ENCODE data around the gene SH3BP1. TPM values are rescaled to one million over a fixed set of nuclear protein-coding genes. Genes with fewer than 3 reads are reported as not detected.

Gene SH3BP1
- total and polyA plus RNA-seq, 2 of the 13 experiments (the other 11 are each of a cell fraction or from before 2014, with no cell fraction given), result 8.4 to 18.5 TPM

DNA sequence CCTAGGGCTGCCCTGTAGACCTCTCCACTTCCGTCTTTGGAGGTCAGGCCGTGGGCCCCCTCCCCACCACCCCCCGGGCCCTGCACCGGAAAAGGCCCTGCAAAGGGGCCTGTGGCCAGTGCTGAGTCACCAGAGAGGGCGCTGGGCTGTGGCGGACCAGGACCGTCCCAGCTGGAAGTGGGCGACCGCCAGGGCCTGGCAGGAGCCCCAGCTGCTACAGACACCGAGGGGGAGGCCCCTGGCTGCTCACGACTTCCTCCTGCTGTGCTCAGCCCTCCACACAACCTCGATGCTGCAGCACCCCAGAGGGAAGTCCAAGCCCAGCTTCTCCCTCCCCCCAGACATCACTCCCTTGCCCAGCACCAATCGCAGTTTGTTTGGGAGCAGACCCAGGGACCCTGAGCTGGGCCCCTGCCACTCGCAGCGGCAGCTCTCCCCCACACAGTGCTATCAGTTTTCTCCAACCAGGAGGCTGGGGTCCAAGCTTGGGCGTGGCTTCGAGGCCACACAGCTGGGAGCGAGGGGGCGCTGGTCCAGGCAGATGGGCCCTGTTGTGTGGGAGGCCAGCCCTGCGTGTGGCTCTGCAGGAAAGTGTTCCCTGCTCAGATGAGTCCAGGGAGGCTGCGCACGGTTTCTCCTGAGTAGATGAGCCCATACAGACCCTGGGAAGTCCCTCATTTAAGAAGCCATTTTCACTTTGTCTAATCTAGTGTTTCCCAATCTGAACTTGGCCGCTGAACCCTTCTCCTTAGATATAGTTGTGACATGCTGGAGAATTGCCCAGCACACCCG is 5.6 kb upstream of the SH3BP1 start (continued):
- TF ChIP-seq, protein P1, sequence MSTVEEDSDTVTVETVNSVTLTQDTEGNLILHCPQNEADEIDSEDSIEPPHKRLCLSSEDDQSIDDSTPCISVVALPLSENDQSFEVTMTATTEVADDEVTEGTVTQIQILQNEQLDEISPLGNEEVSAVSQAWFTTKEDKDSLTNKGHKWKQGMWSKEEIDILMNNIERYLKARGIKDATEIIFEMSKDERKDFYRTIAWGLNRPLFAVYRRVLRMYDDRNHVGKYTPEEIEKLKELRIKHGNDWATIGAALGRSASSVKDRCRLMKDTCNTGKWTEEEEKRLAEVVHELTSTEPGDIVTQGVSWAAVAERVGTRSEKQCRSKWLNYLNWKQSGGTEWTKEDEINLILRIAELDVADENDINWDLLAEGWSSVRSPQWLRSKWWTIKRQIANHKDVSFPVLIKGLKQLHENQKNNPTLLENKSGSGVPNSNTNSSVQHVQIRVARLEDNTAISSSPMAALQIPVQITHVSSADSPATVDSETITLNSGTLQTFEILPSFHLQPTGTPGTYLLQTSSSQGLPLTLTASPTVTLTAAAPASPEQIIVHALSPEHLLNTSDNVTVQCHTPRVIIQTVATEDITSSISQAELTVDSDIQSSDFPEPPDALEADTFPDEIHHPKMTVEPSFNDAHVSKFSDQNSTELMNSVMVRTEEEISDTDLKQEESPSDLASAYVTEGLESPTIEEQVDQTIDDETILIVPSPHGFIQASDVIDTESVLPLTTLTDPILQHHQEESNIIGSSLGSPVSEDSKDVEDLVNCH (CRISPR knock-in tag; IDR thresholded peaks at IDR 0.05), result no peak
- TF ChIP-seq MAZ (IDR thresholded peaks at IDR 0.05; ENCODE audit: borderline replicate concordance, low read depth, low read length) (0 out of 2 replicates have a peak, but pooled peaks have one; percentile 39), MAZ (CRISPR knock-in tag; IDR thresholded peaks at IDR 0.05; ENCODE audit: low read depth) (peak; percentile 56), STAG1 (CRISPR knock-in tag; IDR thresholded peaks at IDR 0.05) (no peak; the same call in 1 of the 2 replicates), NFKBIZ (CRISPR knock-in tag; IDR thresholded peaks at IDR 0.05) (no peak), ZNF18 (CRISPR knock-in tag; IDR thresholded peaks at IDR 0.05; ENCODE audit: insufficient replicate concordance) (no peak), ZFYVE20 (CRISPR knock-in tag; IDR thresholded peaks at IDR 0.05; ENCODE audit: borderline replicate concordance, low read depth) (no peak), ZNF121 (CRISPR knock-in tag; IDR thresholded peaks at IDR 0.05) (no peak), TFDP1 (CRISPR knock-in tag; IDR thresholded peaks at IDR 0.05; ENCODE audit: borderline replicate concordance) (no peak; the same call in 1 of the 2 replicates), NBN (conservative IDR thresholded peaks at IDR 0.05) (no peak), SKI (IDR thresholded peaks at IDR 0.05; ENCODE audit: partially characterized antibody) (no peak), ATRX (CRISPR knock-in tag; IDR thresholded peaks at IDR 0.05; ENCODE audit: borderline replicate concordance) (no peak), SMAD9 (CRISPR knock-in tag; IDR thresholded peaks at IDR 0.05) (no peak), ZNF766 (CRISPR knock-in tag; IDR thresholded peaks at IDR 0.05; ENCODE audit: borderline replicate concordance) (0 out of 2 replicates have a peak, but pooled peaks have one; percentile 7), ELF3 (CRISPR knock-in tag; IDR thresholded peaks at IDR 0.05) (peak; percentile 75; the same call in 1 of the 2 replicates), ZHX1 (CRISPR knock-in tag; IDR thresholded peaks at IDR 0.05; ENCODE audit: low read depth) (peak; percentile 24; the same call in 1 of the 2 replicates), ZNF430 (CRISPR knock-in tag; IDR thresholded peaks at IDR 0.05) (no peak), ZNF572 (CRISPR knock-in tag; IDR thresholded peaks at IDR 0.05) (no peak), KDM4B (CRISPR knock-in tag; IDR thresholded peaks at IDR 0.05) (peak; percentile 63), ZFAT (CRISPR knock-in tag; conservative IDR thresholded peaks at IDR 0.05) (no peak)
- TF ChIP-seq, protein P2, sequence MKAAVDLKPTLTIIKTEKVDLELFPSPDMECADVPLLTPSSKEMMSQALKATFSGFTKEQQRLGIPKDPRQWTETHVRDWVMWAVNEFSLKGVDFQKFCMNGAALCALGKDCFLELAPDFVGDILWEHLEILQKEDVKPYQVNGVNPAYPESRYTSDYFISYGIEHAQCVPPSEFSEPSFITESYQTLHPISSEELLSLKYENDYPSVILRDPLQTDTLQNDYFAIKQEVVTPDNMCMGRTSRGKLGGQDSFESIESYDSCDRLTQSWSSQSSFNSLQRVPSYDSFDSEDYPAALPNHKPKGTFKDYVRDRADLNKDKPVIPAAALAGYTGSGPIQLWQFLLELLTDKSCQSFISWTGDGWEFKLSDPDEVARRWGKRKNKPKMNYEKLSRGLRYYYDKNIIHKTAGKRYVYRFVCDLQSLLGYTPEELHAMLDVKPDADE (CRISPR knock-in tag; IDR thresholded peaks at IDR 0.05), result no peak

Measured in HepG2 (cell line).